IPS DF 4.7 (cell line): Measurements from ENCODE around the gene TSR2.
"Not testable (repeated sequence)": the region's sequence is repeated elsewhere in the genome, so short reads cannot be mapped to it uniquely, and the experiment has no call there.

ENCODE experiments used
- DNase-seq: peaks from one replicate; pipeline ENCODE4 v3.0.0-alpha.2; 2013; ENCODE audit warnings: low spot score; ENCODE audit errors: extremely low read depth

Gene TSR2

DNA sequence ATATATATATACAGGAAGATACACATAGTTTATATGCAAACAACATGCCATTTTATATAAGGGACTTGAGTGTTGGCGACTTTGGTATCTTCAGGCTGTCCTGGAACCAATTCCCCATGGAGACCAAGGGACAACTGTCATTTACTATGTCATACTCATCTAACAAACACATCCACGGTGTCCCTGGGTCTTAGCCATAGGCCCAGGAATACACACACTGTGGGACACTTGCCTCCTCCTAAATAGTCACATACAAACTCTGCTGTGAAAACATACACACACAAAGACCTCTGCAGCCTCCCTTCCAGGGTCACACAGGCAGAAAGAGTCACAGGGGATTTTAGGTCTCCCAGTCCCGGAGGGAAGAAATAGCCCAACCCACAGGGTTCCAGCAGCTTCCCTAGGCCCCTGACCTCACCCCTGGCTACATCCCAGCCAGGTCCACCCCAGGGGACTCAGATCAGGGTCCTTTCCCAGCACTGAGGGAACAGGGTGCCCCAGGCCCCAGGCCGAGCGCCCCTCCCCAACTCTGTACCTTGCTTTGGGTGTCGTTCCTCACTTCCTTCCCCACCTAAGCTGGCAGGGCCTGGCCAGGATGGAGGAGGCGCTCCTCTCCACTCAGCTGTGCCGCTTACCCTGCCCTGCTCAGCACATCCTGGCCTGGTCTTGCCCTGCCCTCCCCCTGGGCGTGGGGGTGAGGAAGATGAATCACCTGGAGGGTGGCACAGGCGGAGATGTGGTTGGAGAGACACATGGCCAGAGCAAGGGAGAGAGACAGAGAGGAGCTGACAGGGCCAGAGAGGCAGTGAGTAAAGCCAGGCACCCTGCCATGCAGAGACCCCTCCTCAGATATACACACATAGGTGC, 34.0 kb downstream of the TSR2 start:
- no peak for DNase-seq

DNA sequence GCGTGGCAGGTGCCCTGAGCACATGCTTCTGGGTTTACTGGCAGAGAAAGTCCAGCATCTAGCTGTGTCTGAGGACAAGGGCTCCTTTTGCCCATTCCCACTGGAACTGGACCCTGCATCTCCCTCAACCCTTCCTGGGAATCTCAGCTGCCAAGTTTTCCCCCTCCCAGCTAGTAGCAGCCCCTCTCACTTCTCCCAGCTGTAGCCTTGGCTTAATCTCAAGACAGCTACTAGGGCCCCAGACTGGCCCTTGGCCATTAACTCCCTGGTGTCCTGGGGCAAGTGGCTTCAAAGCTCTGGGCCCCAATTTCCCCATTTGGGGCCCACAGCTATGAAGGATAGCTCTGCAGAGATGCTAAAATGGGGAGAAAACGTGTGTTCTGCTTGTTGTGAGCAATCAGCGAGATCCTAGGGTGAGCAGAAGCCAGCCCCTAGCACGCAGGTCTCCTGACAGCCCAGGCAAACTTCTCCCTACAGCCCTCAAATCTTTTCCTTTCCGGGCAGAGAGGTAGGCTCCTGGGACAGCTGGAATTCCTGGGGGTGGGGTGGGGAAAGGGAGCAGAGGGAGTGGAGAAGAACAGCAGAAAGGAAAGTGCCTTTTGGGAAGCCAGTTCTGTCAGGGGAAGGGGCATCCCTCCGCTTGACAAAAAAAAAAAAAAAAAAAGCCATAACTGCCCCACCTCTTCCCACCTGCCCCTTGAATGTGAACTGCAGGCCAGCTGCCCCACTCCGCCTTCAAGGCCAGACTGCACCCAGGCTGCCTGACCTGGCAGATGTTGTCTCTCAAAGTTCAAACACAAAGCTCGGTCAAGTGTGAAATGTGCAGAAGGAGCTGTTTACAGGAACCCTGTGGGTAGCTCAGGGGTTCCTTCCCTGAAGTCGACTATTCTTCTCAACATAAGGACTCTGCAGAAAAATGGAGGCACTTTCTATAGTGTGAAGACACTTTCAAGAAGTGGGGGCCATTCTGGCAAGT, 39.2 kb downstream of the TSR2 start:
- no peak for DNase-seq

DNA sequence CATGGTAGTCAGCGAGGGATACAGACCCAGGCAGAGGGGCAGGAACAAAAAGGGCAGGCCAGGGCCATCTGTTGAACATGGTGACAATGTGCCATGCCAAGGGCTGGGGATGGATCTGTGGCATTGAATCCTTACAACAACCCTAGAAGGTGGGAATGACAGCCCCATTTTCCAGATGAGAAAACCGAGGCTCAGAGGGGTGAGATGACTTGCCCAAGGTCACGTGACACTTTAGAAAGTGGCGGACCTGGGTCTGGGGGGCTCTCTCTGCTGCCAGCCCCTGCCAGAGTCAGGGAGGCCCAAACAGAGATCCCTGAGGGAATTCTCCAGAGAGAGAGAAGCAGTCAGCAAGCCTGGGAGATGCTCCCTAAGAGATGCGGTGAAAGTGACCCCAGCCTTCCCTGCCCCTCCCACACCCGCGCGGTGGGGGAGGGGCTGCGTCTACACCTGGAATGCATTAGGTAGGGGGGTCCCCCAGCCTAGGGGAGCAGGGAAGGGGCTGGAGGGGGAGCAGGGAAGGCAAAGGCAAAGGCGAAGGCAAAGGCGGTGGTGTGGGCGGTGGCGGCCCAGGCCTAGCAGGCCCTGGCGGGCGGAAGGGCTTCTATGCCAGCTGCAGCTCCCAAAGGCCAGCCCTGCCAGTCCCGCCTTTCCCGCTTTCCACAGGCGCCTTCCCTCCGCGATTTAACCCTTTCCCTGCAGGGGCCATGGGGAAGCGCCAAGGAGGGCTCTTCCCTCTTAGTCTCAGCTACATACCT, 42.8 kb downstream of the TSR2 start:
- no peak for DNase-seq

DNA sequence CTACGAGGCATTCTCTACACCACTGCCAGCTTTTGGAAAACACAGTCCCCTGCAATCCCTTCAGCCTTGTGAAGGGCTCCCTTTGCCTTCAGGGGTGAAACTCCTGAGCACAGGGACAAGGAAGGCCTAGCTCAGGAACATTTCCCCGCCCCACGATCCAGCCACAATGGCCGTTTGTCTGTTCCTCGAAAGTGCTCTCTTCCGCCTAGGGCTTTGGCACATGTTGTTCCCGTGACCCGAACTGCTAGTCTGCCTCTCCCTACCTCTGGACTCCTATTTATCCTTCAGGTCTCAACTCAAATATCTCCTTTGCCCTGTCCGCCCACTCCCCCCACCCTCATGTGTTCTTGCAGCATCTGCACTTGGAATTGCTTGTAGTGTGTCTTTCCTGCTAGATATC, 43.7 kb downstream of the TSR2 start:
- no peak for DNase-seq

DNA sequence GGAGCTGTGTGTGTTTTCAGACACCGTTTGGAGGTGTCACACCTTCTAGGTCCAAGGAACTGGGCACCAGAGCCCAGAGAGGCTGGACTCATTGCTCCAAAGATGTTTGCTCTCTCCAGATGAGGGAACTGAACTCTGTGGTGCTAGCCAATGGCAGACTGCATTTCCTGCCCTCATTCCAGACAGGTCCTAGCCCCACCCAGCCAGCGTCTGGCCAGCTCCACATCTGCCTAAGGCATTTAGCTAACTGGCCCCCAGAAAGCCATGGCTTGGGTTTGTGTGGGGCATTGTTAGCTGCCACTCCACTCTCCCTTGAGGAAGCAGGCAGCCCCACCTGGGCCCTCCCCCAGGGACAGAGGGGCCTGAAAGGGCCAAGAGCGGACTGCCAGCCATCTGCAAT, 44.5 kb downstream of the TSR2 start:
- DNase-seq, result no peak

DNA sequence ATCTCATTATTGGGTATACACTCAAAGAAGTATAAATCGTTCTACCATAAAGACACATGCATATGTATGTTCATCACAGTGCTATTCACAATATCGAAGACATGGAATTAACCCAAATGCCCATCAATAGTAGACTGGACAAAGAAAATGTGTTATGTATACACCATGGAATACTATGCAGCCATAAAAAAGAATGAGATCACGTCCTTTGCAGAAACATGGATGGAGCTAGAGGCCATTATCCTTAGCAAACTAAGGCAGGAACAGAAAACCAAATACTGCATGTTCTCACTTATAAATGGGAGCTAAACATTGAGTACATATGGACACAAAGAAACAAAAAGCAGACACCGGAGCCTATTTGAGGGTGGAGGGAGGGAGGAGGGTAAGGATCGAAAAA, 49.6 kb downstream of the TSR2 start:
- DNase-seq, result not testable (repeated sequence)

DNA sequence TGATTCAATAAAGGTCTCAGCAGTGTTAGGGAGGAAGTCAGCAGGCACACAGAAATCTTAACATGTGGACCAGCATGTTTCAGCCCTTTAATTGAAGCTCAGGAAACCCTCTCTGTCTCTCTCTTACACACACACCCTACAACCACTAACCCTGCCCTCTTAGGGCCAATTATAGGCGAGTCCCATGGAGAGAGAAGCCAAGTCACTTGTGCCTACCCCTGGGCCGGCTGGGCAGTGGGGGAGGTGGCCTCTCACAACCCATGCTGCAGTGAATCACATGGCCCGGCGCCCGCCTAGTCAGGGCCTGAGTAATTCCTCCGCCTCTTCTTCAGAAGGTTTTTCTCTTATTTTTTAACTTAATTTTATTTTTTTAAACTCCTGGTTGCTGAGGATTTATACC, 52.1 kb downstream of the TSR2 start:
- DNase-seq, result no peak

DNA sequence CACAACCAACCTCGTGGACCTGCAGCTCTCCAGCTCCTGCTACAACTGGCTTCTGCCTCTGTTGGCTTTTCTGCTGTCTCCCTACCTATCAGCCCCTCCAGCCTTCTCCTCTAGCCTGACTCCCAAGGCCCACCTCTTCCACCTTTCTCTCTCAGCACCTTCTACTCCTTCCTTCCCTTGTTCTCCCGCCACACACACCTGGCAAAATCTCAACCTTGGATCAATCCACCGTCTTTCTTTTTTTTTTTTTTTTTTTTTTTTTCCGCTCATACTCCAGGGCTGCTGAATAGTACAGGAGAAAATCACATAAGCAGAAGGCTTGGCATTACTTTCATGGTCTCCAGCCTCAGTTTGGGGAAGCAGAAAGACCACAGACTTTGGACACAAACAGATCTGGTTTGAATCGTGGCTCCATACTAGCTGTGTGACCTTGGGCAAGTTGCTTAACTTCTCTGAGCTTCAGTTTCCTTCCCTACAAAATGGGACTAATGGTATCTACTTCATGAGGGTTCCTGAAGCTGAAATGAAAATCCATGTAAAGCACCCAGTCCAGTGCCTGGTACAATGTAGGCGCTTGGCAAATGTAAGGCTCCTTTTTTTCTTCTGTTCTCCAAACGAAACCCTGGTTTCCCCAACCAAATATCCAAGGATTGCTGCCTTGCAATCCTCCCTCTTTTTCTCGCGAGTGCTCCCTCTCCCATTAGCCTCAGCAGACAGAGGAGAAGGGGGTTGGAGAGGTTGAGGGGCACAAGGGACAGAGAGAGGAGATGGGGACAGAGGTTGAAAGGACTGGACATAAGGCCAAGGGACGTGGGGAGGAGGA, 54.2 kb downstream of the TSR2 start:
- DNase-seq, result no peak
